DMS 273 (cell line): ENCODE data around the gene ESYT2.

Experiments used
- DNase-seq: peaks from one replicate; lab custom pipeline; 2025; ENCODE audit not compliant: unreplicated experiment; lab: John Stamatoyannopoulos, UW

ESYT2 gene

DNA sequence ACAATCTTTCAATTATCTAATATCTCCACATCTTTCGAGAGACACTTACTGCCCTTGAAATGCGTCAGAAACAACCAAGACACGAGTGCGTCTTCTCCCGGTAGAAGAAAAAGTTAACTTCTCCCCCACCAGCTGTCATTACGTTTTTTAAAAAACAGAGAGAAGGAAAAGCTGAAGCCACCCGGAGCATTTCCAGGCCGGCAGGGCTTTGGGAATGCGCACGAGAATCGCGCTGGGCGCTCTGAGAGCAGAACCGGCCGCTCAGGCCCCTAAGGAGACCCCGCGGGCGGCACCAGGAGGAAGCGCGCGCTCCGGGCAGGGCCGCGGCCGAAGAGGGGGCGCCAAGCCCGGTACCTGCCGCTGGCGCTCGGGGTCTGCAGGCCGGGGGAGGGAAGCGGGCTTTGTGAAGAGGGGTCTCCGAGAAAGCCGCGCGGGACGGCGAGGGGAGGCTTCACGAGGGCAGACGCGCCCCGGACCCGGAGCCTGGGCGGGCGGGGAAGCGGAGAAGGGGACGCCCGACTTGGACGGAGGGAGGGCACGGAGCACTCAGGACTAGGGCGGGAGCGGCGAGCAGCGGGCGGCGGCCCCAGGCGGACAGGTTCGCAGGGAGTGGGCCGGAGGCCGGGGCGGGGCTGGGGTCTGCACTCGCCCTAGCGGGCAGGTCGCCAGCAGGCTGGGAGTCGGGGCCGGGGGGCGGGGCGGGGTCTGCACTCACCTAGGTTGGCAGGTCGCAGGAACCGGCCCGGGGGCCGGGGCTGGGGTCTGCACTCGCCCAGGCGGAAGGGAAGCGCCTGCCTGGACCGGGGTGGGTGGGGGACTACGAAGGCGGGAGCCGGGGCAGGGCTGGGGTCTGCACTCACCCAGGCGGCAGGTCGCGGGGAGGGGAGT is 932 bp downstream of the ESYT2 start:
- DNase-seq: peak; percentile 83

DNA sequence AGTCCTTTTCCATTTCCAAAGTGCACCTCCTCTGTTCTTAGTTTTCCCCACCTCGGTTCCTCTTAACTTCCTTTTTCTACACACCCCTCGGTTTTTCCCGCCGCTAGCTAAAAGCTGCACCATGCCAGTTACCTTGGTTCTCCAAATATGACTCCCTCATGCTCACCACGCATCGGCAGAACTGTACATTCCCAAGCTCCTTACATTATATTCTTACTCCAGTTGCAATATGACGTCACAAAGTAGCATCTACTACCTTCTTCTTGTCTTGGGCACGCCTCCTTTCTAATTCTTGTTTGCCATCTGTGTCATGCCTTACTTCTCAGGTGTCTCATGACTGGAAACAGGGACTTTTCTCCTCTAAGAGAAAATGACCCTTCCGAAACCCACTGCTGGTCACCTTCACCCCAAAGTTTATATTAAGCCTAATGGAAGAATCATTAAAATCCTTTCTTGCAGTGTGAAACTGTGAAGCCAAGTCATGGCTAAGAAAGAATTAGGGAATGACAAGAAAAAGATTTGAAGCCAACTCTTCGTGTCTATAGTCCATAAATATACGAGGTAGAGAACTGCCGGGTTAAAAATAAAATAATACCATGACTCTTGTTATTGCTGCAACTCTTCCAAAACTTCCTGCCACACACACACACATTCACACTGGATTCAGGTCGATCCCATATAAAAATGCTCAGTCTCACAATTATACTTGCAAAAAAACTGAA is 1.7 kb downstream of the ESYT2 start:
- DNase-seq: no peak

DNA sequence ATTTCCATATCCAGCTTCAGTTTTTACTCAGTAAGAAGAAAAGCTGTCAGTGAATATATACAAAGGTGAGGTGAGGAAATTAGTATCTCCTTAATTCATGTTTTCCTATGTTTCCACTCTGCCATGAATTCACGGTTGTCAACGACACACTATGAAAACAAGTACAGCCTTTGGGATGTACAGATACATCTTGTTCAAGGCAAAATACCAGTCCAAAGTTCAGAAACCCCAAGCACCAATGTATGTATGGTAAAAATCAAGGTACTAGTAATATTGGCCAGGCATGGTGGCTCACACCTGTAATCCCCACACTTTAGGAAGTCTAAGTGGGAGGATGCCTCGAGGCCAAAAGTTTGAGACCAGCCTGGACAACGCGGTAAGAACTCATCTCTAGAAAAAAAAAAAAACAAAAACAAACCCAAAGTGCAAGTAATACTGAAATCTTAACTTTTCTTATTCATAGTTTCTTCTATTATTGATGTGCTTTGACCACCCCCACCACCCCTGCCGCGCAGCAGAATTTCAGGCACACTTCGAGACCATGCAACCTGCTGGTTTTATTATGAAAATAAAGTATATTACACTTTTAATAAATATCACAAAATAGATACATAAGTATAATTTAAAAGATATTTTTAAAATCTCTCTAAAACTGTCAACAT is 3.5 kb downstream of the ESYT2 start:
- DNase-seq: no peak

DNA sequence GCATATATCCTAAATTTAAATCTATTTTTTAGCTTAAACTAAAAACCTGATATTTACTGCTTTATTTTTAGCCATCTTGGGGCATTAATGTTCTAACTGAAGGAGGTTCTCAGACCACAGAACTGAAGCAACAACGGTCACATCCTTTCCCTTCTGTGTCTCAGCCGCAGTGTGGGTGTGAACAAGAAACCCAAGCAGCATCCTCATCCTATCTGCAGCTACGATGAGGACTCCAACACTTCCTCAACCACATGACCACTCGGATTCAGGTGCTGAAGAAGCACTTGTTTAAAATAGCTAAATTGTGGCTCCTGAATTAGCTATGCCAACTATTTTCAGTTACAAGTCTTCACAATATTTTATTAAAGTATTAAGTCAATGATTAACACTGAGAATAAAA is 5.3 kb downstream of the ESYT2 start:
- DNase-seq: no peak

DNA sequence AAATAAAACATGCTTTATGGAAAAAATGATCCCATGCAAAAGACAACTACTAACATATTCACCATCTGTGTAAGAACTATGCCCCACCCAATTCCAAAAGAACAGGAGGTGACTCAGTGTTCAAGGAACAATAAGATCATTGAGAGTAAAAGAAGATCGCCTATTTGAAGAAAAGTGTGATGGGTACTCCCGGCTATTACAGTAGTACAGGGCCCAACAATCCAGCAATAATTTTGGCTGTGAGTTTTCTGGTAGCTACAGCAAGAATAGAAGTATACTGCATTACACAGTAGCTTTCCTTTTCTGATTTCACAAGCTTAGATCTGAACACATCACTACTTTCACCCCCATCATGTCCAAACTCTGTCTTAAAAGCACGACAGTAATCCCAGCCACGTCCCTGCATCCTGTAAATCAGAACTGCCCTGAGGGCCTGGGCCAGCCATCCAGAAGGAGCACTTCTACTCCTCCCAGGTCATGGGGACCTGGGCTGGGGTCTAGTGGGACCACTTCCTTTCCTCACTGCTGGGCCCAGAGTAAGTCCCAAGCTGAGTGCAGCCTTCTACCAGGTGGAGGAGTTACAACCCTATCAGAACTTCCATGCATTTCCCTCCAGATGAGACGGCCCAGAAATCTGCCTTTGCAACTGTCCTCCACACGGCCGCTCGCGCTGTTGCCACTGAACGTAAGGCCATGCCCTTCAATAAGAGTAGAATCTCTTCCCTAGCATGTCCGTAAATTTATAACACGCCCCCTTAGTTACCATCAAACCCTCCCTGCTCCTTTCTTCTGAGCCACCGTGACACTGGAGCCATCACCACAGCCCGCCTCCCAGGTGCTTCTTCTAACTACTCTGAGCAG is 7.9 kb downstream of the ESYT2 start:
- DNase-seq: peak; percentile 38

DNA sequence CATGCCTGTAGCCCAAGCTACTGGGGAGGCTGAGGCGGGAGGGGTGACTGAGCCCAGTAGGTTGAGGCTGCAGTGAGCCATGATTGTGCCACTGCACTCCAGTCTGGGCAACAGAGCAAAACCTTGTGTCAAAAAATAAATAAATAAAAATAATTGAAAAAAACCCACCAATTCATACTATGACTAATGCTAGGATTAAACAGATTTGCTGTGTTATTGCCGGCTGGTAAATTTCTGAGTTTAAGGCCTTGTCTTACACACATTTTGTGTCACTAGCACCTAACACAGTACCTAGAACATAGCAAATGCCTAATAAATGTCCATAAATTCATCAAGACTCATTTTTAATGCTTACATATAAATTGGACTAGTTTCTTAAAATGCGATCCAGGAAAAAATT is 8.7 kb downstream of the ESYT2 start:
- DNase-seq: no peak

DNA sequence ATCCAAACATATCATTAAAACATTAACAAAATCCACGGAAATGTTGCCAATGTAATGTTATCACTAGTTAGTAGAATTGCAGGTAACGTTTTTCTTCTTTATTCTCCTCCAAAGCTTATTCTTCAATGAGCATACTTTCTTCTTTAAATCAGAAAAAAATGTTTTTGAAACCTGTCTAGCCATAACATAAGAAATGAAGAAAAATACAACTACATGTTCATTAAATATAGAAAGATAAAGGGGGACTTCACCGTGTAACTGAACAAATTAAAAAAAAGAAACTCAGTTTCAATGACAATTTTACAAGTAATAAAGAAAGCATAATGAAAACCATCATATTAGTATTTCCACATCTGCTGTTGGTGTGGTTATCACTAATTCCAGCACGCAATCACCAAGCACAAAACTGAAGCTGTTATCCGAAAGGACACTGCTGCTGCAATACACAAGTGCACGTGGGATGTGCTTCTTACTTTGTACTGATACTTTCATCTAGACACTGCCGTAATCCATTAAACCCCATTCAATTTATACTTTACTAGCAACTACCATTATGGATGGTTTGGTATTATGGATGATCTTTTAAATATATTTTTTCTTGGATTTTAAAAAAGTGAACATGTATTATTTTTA is 9.6 kb downstream of the ESYT2 start:
- no peak for DNase-seq

DNA sequence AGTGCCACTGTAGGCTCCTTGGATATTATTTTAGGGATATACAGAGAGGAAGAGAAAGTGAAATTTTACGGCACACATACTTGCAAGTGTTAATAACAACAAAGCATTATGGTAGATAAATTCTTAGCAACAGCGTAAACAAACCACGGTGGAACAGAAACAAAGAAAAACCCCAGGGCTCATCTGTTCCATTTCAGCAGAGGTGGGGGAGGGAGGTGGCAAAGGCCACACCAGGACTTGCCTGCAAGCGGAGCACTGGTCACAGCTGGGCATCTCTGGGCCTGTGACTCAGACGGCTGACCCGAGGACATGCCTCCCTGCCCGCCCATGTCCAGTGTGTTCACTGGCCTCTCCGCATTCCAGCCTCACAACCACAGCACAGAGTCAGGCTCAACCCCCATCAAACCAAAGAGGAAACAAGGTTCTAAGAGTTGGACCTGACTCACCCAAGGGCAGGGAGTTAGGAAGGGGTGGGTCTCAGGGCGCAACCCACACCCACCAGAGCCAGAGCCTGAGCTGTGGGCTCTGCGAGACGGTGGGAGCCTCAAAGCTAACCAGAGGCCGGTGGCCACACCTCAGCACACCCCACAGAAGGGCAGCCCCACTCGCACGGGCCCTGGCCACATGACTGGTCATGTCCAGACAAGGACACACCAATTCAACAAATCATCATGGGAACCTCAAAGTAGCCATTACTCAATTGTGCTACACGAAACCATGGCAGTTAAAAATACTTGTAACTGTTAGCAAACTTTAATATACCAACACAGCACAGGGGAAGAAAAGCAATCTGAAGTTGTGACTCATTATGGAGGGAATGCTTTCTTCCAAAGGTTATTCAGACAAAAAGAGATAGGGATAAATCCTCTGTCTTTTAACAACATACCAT is 10.7 kb downstream of the ESYT2 start:
- DNase-seq: peak; percentile 67

DNA sequence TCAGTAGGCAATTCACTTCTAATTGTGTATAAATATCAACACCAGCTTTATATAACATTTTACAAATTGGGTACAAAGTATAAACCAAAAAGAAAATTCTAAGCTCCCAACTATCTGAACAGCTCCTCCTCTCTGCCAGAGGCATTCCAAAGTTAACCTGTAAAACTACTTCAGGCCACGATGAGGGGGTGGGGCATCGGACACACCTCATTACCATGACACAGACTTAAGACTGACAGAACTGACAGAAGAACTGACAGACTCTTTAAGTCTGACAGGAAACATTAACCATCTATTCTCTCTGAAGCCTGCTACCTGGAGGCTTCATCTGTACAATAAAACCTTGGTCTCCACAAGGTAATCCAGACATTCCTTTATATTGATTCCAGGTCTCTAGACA is 12.3 kb downstream of the ESYT2 start:
- DNase-seq: no peak

DNA sequence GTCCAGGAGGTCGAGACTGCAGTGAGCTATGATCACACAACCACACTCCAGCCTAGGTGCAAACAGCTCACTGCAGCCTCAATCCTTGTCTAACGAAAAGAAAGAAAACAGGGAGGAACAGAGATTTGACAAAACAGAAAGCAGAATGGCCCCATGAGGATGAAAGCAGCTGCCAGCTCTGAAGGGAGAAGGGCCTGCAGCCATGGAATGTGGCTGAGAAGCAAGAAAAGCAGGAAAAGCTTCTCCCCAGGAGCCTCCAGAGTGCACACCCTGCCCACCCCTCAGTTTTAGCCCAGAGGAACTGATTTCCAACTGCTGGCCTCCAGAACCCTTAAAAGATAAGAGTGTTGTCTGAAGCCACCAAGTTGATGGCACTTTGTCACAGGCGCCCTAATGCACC is 13.0 kb downstream of the ESYT2 start:
- DNase-seq: no peak

DNA sequence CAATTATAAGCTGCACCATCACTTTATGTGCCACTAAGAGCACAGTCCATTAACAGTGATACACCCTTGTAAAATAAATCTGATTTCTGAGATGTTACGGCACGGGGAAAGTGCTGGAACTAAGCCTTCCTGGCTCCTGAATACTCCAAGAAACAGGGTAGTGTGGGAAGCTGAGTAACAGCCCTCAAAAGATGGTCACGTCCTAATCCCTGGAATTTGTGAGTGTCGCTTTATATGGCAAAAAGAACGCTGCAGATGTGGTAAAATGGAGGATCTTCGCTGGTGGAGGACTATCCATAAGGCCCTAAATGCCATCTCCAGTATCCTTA is 13.5 kb downstream of the ESYT2 start:
- DNase-seq: no peak

DNA sequence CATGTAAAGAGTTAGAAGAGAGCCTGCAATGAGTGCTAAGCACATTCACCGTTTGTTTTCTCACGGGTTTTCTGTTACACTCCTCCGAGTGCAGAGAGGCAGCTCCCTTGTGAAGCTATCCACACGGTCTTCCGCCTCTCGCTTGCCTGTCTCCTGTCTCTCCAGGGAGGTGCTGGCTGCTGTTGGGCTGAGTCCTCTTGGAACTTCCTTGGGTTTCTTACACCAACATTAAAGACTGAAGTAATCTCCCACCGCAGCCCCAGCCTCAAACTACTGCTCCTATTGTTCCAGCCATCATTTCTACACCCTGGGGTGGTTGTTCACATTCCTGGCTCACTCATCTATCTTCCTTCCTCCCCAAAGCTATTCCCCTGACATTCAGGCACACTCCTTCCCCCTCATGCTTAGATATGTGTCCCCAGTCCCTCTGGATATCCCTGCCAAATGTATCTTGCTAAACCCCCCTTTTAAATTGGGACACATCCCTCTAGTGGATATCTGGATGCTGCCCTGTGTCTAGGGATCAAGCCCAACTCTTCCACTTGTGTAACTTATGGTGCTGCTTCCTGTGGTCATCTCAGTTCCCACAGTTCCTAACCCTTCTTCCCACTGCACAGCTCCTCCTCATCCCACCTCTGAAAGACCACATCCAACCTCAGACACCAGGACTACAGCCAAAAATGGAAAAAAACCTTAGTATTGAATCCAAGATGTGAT is 14.1 kb downstream of the ESYT2 start:
- DNase-seq: no peak

DNA sequence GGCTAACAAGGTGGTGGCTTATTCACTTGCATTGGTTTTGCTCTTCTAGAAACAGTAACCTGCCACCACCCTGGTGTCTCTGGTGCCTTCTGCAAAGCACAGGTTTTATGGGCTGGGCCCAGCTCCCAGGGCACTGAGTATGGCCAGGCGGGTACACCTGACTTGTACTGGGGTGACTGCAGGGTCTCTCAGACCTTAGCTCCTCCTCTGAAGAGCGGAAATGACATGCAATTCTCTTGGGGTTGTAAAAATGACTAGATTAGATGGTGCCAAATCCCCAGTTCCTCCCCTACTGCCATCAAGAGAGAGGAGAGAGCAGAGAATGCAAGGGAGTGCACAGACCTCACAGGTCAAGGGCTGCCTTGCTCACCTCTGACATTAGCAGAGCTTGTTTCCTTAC is 14.7 kb downstream of the ESYT2 start:
- no peak for DNase-seq

DNA sequence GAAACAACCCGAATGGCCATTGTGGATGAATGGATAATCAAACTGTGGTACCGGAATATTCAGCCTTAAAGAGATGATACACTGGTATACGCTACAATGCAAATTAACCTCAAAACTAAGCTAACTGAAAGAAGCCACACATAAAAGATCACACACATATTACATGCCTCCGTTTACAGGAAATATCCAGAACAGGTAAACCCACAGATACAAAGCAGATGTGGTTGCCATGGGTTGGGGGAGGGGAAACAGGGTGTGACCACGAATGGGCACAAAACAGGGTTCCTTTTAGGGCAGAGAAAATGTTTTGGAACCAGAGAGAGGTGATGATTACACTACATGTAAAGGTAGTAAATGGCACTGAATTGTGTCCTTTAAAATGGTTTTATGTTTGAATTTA is 16.6 kb downstream of the ESYT2 start:
- no peak for DNase-seq

DNA sequence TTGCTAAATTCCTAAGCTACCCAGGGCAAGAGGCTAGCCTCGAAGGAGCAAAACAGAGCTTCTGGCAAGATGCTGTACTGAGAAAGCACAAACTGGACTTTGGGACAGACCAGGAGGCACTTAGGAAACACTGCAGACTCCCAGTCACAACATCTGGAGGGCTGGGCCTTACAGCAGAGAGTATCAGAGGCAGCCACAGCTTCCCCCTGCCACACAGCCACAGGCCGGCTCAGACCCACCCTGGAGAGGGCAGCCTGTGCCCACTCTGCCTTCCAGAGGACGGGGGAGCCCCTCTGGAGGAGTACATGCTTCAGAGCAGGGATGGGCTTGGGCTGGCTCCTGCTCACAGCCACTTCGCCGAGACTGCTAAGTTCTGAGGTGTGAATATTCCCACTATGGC is 17.4 kb downstream of the ESYT2 start:
- no peak for DNase-seq

DNA sequence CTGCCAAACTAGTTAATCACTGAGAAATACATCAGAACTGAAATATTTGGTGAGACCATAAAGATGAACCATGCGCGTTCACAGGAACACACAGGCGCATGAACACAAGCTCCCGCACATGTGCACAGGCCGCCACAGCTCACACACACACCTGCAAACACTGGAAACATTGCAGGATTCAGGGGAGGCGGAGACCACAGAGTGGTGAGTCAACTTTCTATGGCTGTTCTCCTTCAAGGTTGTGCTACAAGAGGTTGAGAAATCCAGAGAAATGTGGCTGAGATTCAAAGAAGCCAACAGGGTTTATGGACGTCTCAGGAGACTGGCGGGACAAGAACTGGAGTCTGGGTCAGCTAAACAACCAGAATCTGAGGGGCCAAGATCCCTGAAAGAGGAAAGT is 17.8 kb downstream of the ESYT2 start:
- no peak for DNase-seq

DNA sequence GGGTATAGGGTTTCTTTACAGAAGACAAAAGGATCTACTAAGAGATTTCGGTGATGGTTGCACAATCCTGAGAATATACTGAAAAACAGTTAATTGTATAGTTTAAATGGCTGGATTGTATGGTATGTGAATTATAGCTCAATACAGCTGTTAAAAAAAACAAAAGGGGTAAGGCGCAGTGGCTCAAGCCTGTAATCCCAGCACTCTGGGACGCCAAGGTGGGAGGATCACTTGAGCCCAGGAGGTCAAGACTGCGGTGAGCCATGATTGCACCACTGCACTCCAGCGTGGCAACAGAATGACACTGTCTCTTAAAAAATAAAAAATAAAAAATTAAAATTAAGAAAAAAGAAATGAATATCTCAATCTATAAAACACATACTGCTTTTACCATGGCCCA is 18.5 kb downstream of the ESYT2 start:
- DNase-seq: no peak

DNA sequence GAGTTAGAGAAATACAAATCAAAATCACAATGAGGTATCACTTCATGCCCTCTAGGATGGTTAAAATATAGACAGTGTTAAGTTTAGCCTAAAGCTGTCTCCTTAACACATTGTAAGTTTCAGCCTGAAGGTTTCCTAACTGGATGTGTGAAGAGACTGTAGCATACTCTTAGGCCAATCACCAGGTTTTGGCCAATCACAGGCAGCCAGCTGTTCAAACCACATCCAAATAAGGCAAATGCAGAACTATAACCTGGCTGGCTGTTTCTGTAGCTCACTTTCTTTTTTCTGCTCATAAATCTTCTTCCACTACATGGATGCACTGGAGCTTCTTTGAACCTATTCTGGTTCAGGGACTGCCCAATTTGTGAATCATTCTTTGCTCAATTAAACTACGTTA is 19.7 kb downstream of the ESYT2 start:
- DNase-seq: no peak

DNA sequence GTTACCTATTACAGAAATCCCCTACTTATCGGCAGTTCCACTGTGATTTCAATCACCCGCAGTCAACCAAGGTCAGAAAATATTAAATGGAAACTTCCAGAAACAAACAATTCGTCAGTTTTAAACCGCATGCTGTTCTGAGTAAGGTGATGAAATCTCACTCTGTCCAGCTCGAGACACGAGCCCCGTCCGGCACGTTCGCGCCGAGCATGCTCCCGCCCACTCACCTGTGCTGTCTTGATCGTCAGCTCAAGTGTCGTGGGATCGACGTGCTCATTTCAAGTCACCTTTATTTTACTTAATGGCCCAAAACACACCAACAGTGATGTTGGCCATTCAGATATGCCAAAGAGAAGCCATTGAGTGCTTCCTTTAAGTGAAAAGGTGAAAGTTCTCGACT is 21.2 kb downstream of the ESYT2 start:
- no peak for DNase-seq
